K562 (cell line): ENCODE results near the gene XYLB.

ENCODE experiments used
- ATF1 ChIP-seq, 2 experiments: fragments of 450-650 bp in 1 of 2; IDR thresholded peaks; 2 replicates each; pipeline ENCODE4 v1.6.1; 2016; ENCODE audit warnings: missing compliant biosample characterization in 1 of 2, missing genetic modification characterization in 1 of 2
- ATF3 ChIP-seq, 2 experiments: fragments of 450-650 bp in 1 of 2; sonication (generic) in 1 of 2; formaldehyde crosslinking in 1 of 2; IDR thresholded peaks in 1 of 2; conservative IDR thresholded peaks in 1 of 2; 2 replicates each; pipeline versions ENCODE4 v1.6.1 to v1.8.1; 2016 to 2023; ENCODE audit warnings: mild to moderate bottlenecking in 2 of 2, moderate library complexity in 2 of 2, inconsistent platforms in 1 of 2, missing genetic modification reagents in 1 of 2
- HBP1 ChIP-seq: fragments of 450-650 bp; formaldehyde crosslinking; IDR thresholded peaks from 2 replicates; pipeline ENCODE4 v1.4.0; 2022; ENCODE audit warnings: missing genetic modification characterization
- KDM2B ChIP-seq: fragments of 250-450 bp; sonication (Bioruptor Pico); IDR thresholded peaks from 2 replicates; pipeline ENCODE4 v1.8.0; 2021; ENCODE audit warnings: mild to moderate bottlenecking, moderate library complexity

- TF ChIP-seq KDM2B, result no peak
- TF ChIP-seq ATF3 (IDR thresholded peaks at IDR 0.05), result no peak
- no peak for TF ChIP-seq ATF3 (CRISPR knock-in tag; conservative IDR thresholded peaks at IDR 0.05)
- no peak for TF ChIP-seq HBP1 (CRISPR knock-in tag)
- TF ChIP-seq ATF1 (CRISPR knock-in tag; IDR thresholded peaks at IDR 0.05), result no peak
- no peak for TF ChIP-seq ATF1 (tag; IDR thresholded peaks at IDR 0.05)
Measured at GRCh38 chr3:38396861-38397260, 50.3 kb downstream of the XYLB start.
